GDM1 (cell line): ENCODE data around the gene DLG2.

Experiments
- DNase-seq: peaks from one replicate; lab custom pipeline; 2025; lab: John Stamatoyannopoulos, UW

Gene DLG2

DNA sequence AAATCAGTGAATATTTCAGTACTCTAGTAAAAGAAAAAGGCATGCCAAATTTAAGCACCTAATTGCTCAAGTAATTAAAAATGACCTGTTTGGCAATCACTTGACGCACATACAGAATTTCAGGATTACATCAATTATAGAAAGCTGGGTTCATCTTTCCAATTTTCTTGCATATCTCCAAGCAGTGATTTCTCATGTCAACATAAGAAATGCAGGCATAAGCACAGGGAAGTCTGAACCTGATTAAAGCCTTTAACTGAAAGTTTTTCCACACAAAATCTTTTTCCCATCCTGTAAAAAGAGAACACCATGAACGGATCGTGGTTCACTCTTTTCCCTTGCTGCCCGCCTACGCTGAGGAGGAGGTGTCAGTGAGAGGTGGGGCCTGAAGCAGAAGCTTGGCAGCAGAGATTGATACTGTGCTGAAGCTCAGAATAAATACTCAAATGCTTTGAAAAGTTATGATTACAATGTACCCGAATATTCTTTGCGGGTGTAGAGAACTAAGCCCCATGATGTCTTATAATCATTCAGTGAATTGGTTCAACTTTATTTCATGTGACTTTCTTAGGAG is 1636.9 kb downstream of the DLG2 start:
- DNase-seq, result no peak

DNA sequence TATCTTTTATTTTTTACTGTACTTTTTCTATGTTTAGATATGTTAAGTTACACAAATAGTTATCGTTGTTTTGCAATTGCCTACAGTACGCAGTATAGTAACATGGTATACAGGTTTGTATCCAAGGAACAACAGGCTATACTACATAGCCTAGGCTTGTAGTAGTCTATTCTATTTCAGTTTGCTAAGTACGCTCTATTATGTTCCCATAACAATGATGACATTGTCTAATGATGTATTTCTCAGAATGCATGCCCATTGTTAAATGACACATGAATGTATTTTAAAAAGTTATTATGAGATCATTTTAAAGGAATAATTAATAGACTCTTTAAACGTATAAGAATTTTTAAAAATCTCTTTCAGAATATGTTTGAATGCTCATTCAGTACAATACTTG is 1644.3 kb downstream of the DLG2 start:
- no peak for DNase-seq

DNA sequence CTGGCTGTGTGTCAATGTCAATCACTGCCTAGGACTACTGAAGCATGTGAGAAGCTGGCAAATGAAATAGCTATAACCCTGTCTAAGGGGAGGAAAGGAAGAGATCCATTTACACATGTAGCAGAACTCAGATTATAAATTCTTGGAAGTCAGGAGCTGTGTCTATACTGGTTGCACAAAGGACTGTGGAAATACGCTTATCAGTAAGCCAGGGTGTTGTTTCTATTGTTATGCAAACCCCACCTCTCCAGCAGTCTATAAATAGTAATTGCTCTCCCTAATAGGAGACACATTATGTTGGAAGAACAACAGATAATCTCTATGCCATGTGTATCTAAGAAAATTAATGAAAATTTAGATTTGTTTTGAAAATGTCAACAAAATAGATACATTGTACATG is 1647.6 kb downstream of the DLG2 start:
- no peak for DNase-seq

DNA sequence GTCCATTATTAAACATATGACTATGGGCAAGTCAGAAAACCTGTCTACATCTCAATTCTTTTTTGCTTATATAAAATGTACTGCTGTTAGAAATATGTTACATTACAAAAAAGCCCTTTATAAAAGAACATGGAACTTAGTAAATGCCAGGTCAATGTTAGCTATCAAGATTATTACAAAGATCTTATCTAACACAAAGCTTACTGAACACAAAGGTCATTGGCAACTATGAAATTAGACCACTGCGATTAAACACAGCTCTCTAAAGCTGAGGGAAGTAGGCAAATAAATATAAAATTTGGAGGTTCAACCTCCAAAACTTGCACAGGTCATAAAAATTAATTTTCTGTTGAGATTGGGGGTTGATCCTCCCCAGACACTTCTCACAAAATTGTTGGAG is 1648.2 kb downstream of the DLG2 start:
- no peak for DNase-seq

DNA sequence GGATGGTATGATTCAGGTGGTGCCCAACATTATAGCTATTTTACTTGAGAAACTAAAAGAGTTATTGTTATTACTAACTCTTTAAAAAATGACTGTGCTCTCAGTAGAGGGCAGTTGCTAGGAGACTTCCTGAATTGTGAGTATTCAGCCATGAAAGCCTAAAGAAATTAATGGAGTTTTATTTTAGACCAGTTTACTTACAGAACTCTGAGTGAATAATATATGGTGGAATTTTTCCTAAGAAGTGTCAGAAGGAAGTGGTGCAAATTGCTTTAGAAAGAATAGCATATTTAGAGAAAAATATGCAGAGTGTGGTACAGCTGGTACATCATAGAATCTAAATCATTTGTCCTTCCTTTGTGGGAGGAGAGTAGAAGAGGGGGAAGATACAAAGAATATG is 1651.1 kb downstream of the DLG2 start:
- DNase-seq, result no peak

DNA sequence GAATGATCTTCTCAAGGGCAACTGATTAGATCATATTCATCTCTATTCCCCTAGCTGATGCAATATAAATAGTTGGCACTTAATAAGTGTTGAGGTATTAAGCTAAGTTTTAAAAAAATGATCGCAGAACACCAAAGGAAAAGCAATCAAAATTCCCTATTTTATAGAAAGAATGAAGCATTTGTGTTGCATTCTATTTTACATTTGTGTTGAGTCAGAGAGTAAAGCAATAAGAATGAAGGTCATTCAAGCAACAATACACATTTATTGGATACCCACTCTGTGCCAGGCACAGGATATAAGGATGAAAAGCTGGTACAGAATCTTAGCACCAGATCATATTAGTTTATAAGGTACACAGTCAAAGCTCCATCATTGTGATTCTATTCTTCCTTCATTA is 1654.6 kb downstream of the DLG2 start:
- no peak for DNase-seq

DNA sequence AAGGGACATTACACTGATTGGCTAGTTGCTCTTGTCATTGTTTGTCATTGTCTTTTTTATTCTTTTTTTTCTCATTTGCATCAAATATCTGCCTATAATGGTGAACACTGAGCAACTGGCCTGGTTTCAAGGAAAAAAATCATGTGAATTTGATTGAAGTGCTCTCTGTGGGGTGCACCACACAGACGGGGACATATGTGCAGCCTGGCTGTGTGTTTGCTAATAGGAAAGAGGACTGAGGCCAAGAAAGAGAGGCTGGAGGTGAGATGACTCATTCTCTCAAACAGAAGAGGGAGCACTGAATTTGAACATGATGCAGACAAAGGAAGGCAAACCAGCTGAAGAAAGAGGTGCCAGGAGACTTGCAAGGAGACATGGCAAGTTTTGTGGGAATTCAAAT is 1656.1 kb downstream of the DLG2 start:
- DNase-seq, result no peak

DNA sequence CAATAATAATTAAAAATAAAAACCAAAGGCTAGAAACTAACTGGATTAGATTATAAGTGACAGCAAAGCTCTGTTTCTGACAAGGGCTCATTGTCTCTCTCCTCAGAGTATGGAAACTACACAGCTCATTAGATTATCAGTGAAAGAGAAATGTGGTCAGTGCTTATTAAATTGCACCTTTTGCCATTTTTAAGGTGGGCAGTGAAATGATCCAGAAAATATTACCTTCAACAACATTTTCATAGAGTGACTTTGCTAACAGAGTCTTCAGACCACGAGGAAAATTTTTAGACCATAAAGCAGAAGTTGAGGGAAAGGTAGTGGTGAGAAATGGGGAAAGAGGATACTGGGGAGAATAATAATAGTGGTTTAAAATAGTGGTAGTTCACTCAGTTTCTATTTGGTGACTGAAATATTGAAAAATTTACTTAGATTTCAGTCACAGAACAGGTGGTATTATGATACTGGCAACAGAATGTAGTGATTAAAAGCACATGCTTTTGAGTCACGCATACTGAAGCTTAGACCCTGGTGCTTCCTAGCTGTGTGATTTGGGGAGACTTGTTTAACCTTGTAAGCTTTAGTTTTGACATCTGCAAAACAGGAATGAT is 1657.0 kb downstream of the DLG2 start:
- no peak for DNase-seq

DNA sequence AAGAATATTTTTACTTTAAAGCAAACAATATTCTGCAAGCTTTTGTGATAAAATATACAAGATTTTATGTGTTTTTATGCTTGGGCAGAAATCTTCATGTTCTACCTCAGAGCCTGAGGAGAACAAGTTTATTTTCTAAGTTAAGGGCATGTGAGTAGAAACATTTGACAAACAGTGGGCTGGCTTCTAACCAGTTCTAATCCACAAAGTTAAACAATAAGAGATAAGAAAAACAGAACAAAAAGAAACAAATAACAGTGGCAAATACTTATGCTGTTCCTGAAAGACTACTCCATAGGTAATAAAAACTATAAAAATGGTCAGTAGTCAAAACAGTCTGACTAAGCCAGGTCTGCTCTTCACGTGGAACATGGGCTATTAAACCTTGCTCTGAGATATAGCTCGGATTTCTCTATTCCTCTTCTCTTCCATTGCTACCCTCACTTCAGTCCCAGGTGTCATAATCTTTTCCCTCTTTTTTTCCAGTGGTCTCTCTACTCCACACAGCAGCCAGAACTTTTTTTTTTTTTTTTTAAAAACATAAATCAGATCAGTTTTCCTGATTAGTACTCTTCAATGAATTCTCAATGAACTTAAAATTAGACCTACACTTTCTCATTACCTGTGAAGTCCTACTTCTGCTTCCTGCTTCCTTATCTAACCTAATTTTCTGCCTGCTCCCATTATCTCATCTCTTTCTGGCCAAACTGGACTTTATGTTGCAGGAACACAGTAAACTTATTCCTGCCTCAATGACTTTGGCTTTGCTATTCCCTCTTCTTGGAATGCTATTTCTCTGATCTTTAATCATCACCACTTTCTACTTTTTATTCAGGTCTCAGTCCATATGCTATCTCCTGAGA is 1669.9 kb downstream of the DLG2 start:
- no peak for DNase-seq

DNA sequence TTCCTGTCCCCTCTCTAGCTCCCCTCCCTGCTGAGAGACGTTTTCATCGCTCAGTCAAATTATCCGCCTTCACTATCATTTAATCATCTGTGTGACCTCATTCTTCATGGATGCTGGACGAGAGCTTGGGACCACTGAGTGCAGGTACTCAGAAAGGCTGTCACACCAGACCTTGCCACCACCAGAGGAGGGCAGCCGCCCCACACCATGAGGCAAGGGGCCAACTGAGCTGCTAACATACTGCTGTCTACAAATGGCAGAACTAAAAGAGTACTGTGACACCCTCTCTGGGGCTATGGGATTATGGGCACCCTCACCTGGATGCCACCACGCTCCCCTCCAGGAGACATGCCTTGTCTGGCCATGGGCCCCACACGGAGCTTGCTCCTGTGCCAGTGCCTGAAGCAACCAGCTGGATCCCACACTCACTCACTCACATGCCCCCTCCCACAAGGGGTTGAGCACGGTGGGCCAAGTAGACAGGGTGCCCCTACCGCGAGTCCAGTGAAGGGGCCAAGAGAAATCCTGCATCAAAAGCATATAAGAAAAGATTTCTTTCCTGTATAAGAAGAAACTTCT is 1670.9 kb downstream of the DLG2 start:
- DNase-seq, result no peak

DNA sequence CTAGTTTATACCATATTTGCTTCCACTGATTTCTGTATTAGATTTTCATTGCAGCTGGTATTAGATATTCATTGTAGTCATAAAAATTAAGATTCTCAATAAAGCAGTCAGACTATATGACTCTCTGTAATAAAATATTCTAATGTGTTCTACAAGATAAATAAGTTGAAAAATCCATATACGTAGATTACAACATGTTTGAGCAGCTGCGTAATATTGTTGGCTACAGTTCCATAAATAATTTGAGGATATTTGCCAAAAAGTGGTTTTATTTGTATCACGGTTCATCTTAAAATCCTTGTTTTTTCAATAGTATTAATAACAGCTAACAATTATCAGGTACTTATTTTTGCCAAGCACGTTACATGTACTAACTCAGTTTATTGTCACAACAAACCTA is 1672.4 kb downstream of the DLG2 start:
- DNase-seq, result no peak

DNA sequence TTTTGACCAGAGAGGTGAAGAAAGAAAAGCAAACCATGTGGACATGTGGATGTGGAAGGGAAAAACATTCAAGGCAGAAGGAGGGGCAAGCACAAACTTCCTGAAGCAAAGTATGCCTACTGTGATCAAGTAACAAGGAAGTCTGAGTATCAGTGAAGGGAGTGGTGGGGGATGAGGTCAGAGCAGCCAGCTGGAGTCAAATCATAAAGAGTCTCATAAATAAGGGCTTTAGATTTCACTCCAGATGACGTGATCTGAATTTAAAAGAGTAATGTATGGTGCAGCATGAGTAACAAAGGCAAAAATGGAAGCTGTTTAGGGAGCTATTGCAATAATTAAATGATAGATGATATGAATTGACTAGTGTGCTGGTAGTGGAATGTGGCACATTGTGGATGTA is 1675.6 kb downstream of the DLG2 start:
- DNase-seq, result no peak

DNA sequence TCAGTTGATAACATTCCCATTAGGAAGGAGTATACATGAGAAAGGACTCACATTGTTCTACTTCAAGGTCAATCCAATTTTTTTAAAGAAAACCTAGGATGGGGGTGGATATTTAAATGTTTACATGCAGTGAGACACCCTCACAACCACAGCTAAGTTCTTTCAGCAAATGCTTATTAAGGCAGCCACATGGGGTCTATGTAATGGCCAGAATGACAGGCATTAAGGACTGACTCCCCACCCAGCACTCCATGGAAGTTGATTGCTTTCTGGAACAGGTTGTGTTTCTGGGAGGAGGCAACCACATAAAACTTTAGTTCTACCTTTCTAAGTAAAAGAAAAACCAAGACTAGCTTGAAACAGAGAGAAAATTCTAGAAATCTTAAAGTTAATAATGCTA is 1678.9 kb downstream of the DLG2 start:
- DNase-seq, result no peak

DNA sequence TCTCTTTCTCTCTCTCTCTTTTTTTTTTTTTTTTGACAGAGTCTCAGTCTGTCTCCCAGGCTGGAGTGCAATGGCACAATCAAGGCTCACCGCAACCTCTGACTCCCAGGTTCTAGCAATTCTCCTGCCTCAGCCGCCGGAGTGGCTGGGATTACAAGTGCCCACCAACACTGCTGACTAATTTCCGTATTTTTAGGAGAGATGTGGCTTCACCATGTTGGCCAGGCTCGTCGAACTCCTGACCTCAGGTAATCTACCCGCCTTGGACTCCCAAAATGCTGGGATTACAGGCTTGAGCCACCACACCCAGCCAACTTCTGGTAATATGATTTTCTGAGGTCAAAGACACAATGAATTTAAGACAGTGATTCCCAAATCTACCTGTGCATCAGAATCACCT is 1681.2 kb downstream of the DLG2 start:
- no peak for DNase-seq

DNA sequence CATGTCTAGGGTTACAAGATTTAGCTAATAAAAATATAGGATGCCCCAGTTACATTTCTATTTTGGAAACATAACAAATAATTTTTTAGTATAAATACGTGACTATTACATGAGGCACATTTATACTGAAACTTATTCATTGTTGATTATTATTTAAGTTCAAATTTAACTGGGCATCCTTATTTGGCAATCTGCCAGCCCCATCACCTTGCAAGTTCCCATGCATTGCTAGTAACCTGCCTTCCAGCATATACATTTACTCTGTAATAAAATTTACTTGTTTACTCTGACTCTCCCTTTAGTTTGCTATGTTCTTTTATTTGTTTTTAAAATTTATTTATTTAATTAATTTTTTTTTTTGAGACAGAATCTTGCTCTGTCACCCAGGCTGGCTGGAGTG is 1686.1 kb downstream of the DLG2 start:
- DNase-seq, result no peak

DNA sequence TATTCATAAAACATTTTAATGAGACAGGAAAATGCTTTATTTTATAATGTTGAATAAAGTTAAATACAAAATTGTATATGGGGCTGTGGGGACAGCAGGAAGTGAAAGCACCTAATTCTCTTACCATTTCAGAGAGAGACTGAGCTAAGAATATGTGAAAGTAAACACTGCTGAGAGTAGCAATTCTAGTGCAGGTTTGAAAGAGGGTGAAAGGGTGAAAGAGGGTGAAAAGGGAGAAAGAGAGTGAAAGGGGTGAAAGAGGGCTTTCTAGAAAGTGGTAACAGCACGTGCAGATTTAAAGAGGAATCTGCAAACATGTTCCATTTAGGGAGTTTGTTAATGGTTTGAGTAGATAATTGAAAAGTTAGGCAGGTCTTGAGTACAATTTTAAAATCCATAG is 1689.0 kb downstream of the DLG2 start:
- no peak for DNase-seq

DNA sequence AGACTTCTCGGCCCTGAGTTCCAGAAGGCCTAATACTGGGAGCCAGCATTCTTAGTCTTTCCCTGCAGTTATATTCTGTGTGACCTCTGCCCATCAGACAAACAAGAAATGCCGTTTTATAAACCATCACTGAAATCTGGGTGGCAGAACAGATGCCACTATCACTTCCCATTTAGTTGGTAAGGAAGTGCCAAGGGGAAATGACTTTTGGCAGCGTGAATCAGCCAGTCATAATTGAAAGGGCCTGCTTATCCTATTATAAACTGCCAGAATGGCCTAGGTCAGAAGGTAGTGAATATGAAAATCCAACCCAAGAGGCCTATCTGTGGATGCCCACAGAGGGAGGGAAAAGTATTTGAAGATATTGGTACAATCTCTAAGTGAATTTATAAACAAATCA is 1694.1 kb downstream of the DLG2 start:
- DNase-seq, result no peak

DNA sequence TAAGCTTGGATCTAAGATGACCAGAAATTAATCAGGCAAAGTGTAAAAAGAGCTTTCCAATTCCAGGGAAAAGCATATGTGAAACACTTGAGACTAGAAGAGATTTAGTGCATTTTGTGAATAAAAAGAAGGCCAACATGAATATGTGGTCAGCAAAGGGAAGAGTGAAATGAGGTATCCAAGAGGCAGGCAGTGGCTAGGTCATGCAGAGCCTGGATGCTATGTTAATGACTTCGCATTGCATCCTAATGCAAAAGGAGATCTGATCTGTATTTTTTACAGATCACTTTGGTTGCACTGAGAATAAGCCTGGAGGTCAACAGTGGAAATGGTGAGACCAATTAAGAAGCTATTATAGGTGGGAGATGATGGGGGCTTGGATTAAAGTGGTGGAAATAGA is 1699.7 kb downstream of the DLG2 start:
- no peak for DNase-seq

DNA sequence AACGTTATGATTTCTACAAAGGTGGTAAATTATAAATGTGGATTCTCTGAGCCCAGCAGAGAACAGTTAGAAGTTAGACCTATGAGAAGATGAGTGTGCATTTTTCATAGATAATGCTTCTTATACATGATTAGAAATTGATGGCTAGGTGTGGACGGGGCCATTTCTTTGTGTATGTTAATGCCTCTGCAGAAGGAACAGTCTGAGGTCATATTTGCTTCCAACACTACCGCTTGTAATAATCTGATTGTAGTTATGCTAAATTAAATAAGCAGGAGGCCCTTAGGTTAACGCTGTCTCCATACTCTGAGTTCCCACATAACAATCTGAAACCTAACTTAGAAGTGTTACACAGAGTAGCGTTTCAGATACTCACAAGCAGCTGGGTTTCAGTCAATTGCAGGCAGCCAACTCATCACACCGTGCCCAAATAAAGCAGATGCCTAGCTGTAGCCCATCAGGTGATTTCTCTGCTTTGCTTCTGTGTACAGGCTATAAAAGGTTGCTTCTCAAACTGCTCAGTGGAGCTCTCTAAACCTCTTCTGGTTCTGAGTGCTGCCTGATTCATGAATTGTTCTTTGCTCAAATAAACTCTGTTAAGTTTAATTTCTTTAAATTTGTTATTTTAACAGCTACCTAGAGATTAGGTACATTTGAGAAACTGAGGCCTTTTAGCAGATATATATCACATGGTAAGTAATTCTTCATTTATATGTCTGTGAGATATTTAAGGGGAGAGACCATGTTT is 1702.2 kb downstream of the DLG2 start:
- DNase-seq, result no peak

DNA sequence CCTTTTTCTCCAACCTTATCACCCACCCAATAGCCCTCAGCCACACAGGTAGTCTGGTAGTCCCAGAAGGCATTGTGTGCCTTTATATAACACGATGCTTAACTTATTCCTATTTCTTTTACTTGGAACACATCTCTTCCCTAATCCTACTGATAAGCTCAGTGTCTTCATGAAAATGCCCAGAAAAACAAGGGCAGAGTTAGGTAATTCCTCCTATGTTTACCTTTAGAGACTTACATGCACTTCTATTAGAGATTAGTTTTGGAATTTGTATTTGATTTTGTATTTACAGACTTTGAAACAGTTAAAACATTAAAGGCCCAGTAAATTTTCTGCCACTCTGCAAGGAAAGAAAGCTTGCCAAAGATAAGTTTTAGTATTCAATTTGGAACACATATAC is 1703.2 kb downstream of the DLG2 start:
- no peak for DNase-seq

DNA sequence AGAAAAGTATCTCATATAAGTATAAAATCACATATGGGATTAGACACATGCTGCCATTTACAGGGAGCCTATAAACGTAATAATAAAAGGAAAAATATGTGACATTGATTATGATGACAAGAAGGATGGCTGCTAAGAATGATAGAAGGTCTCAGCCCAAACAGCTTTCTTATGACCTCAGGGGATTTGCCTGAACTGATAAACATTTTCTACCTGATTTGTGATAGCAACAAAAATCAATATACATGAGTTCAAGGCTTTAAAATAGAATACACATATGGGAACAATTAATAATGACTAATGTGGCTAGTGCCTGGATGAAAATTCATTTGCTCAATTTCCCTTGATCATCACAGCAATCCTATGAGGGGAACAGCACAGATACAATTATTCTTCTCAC is 1704.2 kb downstream of the DLG2 start:
- no peak for DNase-seq

DNA sequence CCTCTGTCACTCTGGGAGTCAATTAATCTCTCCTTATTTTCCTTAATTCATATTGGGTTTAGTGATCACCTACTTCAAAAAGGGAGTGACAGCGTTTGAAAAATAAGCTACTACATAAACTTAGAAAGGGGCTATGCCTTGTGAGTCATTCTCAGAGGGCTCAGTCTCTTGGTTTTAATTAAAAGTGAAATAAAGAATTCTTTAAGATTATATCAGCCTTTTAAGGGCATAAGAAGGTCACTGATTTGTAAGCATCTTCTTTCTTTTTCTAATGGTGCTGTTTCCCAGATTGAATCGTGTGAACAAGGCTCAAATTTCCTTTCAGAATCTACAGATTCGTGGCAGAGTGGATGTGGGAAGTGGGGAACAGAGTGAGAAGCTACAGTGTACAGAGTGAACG is 1704.8 kb downstream of the DLG2 start:
- DNase-seq, result no peak
